Renal cortex interstitium (tissue), 15 donors: ENCODE data around the gene CDK10. TPM values are rescaled to one million over a fixed set of nuclear protein-coding genes. Genes with fewer than 3 reads are reported as not detected.

ENCODE experiments used
- DNase-seq, 11 donors: peaks; one replicate each; pipeline ENCODE4 v3.0.0-alpha.2; 2013; ENCODE audit warnings: low read depth in 9 of 11, low spot score in 4 of 11; ENCODE audit errors: extremely low read depth in 1 of 11
- long read RNA-seq, 16 experiments: transcript quantifications; one replicate each; lab custom pipeline, GENCODE V29; 2026
- polyA plus RNA-seq, 3 donors: library from polyadenylated mRNA; unstranded; fragments of 120-200 nt; gene quantifications; one replicate each; pipeline ENCODE4 v1.2.1, GENCODE V29; 2013; ENCODE audit not compliant: insufficient read length in 3 of 3

The CDK10 gene, protein sequence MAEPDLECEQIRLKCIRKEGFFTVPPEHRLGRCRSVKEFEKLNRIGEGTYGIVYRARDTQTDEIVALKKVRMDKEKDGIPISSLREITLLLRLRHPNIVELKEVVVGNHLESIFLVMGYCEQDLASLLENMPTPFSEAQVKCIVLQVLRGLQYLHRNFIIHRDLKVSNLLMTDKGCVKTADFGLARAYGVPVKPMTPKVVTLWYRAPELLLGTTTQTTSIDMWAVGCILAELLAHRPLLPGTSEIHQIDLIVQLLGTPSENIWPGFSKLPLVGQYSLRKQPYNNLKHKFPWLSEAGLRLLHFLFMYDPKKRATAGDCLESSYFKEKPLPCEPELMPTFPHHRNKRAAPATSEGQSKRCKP
- 100 to 1,000 TPM in 2 of 3 donors, 10 to 100 TPM in 1; 90.3 to 167 (median 127) TPM for polyA plus RNA-seq
- long read RNA-seq, donor 1, partial matches to known transcripts = 0 of 4 reads
- long read RNA-seq, donor 1, other reads (novel, unspliced or antisense) = 0 of 4 reads
- long read RNA-seq, donor 2, partial matches to known transcripts = 0 of 2 reads
- long read RNA-seq, donor 2, other reads (novel, unspliced or antisense) = 0 of 2 reads
- long read RNA-seq, donor 3, partial matches to known transcripts = 0 of 4 reads
- long read RNA-seq, donor 3, other reads (novel, unspliced or antisense) = 0 of 4 reads
- long read RNA-seq, donor 4, partial matches to known transcripts = 0 of 7 reads
- long read RNA-seq, donor 4, other reads (novel, unspliced or antisense) = 0 of 7 reads
- long read RNA-seq, donor 5 = 0 reads
- long read RNA-seq, donor 6, partial matches to known transcripts = 0 of 4 reads
- long read RNA-seq, donor 6, other reads (novel, unspliced or antisense) = 0 of 4 reads
- long read RNA-seq, donor 7, partial matches to known transcripts = 0 of 6 reads
- long read RNA-seq, donor 7, other reads (novel, unspliced or antisense) = 0 of 6 reads
- long read RNA-seq, donor 8 = 0 reads
- long read RNA-seq, donor 9, transcript CDK10-202 (13 exons, 1,798 nt) = major isoform, 6 of 8 reads
- long read RNA-seq, donor 9, partial matches to known transcripts = 0 of 8 reads
- long read RNA-seq, donor 9, other reads (novel, unspliced or antisense) = 0 of 8 reads
- long read RNA-seq, donor 10, transcript CDK10-202 (13 exons, 1,798 nt) = major isoform, 5 of 7 reads
- long read RNA-seq, donor 10, partial matches to known transcripts = 0 of 7 reads
- long read RNA-seq, donor 10, other reads (novel, unspliced or antisense) = 0 of 7 reads
- long read RNA-seq, donor 11, transcript CDK10-202 (13 exons, 1,798 nt) = major isoform, 7 of 11 reads
- long read RNA-seq, donor 11, partial matches to known transcripts = 0 of 11 reads
- long read RNA-seq, donor 11, other reads (novel, unspliced or antisense) = 0 of 11 reads
- long read RNA-seq, donor 12, partial matches to known transcripts = 15 of 20 reads
- long read RNA-seq, donor 12, other reads (novel, unspliced or antisense) = 0 of 20 reads
- long read RNA-seq, donor 13 = 0 reads
- long read RNA-seq, donor 14, partial matches to known transcripts = 6 of 8 reads
- long read RNA-seq, donor 14, other reads (novel, unspliced or antisense) = 0 of 8 reads
- long read RNA-seq, donor 15, partial matches to known transcripts = 0 of 3 reads
- long read RNA-seq, donor 15, other reads (novel, unspliced or antisense) = 0 of 3 reads
- long read RNA-seq, donor 16, transcript CDK10-202 (13 exons, 1,798 nt) = major isoform, 5 of 28 reads
- long read RNA-seq, donor 16, partial matches to known transcripts = 9 of 28 reads
- long read RNA-seq, donor 16, other reads (novel, unspliced or antisense) = 8 of 28 reads

DNA sequence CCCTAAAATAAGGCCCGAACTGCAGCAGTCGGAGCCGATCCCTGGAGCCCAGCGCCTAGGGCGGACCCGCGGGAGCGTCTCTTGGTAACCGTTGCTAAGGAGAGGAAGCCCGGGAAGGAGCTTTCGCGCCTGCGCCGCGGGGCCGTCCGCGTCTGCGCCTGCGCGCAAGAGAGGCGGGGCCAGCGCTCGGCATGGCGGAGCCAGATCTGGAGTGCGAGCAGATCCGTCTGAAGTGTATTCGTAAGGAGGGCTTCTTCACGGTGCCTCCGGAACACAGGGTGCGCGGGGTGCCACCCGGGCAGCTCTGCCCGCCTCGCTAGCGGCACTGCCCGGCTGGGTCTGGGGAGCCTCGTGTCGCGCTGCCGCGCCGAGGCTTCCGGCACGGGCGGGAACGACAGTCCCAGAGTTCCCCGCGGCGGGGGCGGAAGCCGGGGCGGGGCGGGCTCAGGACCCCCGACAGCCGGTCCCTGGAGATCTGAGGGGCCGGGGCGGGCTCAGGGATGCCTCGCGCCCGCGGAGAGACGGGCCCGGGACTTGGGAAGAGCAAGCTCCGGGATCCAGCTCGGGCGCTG lies at the start of gene CDK10:
Gene CDK10 (plus strand): TSS at position 170 of the 572 bp plus-strand sequence. CDS start 22 bp downstream, at position 192.
- peak; percentile 64 to 94 (median 86) for DNase-seq

GRCh38 chr16:89637379-89637778 lies 49.1 kb upstream of the CDK10 start:
- DNase-seq = no peak

GRCh38 chr16:89638455-89638854 lies 48.0 kb upstream of the CDK10 start:
- DNase-seq = no peak

DNA sequence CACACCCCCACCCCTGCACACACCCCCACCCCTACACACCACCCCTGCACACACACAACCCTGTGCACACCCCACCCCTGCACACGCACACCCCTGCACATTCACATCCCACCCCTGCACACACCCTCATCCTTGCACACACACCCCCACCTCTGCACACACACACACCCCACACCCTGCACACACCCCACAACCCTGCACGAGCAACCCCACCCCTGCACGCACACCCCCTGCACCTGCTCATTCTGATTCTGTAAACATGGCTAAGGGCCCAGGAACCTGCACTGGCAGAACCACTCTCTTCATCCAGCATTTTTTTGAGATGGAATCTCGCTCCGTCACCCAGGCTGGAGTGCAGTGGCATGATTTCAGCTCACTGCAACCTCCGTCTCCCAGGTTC lies 47.1 kb upstream of the CDK10 start:
- DNase-seq = no peak

DNA sequence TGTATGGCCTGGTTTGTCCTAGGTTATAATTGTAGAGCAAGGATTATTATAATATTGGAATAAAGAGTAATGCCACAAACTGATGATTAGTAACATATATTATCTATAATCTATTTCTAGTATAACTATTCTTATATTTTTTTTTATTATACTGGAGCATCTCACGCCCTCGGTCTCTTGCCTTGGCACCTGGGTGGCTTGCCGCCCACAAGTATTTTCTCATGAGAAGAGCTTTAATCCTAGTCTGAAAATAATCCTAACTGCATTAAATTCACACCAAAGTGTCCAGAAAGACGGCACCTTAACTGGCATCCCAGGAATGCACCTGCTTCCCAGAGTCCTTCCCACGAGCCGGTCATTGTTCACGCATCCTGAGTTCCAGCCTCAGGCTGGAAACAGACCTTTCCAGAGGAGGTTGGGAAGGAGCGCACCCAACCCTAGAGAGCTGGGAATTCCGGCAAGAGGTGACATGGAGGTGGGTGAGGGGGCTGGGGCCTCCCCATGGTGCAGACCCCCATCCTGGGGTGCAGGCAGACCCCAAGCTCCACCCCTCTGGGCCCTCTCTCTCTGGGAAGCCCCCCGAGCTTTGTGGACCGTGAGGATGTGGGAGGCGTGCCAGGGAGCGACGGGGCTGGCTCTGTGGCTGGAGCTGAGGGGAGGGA lies 44.9 kb upstream of the CDK10 start:
- no peak for DNase-seq

DNA sequence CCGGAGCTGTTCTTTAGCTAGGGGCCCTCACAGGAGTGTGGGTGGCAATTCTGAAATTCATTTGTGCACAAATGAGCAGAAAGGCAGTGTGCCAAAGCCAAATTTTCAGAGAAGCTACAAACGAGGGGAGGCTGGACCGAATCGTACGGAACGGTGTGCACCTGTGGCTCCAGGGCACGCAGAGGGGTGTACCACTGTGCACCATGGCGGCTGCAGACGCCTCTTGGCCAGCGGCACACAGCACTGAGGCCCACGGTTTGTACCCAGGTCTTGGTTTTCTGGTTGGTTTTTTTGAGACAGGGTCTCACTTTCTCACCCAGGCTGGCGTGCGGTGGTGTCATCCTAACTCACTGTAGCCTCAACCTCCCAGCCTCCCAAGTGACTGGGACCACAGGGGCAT lies 43.9 kb upstream of the CDK10 start:
- no peak for DNase-seq

DNA sequence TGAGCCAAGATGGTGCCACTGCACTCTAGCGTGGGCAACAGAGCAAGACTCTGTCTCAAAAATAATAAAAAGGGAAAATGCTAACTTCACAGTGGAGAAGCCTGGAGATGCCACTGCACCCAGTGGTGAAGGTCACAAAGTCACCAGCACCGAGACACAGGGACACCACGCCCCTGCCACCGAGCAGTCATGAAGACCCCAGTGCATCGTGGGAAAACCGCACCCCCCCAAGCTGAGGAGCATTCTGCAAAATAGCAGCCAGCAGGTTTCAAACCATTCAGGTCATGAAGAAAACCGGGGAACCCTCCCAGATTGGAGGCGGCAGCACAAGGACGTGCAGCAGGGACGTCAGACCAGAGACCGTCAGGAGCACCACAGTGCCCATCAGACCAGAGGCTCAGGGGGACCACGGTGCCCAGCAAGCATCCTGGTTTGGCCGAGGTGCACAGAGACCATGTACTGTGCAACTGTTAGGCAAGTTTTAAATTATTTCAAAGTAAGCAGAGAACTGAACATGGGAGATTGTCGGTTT lies 42.7 kb upstream of the CDK10 start:
- DNase-seq = no peak

- DNase-seq = no peak
Observed at GRCh38 chr16:89645122-89645521, 41.4 kb upstream of the CDK10 start.

DNA sequence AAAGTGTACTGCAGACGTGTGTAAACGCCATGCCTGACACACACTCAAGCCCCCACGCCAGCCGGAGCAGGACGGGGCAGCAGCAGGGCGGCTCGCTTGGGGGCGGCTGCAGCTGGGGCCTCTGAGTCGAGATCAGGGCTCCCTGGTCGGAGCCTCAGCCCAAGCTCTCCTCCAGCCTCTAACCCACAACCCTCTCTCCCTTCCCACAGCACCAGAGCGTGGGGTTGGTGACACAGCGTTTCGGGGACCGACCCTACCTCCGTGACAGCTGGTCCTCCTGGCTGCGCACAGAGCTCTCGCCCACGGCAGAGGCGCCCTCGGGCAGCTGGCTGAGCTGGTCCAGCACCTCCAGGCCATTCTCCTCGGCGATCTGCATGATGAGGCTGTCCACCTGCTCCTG lies 40.2 kb upstream of the CDK10 start:
- no peak for DNase-seq

DNA sequence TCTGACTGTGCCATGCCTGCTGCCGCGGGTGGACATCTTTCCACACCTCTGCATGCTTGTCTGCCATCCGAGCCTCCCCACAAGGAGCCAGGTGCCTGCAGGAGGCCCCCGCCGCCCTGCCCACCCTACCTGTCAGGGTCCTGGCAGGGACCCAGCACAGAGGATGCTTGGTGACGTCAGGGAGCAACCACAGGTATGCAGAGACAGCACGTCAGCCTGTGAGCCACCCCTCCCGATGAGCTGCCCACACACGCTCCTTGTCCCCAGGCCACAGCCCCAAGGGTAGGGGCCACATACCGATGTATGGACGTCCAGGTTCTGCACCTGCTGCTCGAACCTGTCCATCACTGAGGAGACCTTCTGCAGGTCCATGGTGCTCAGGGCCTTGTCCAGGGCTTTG lies 39.6 kb upstream of the CDK10 start:
- DNase-seq = no peak

DNA sequence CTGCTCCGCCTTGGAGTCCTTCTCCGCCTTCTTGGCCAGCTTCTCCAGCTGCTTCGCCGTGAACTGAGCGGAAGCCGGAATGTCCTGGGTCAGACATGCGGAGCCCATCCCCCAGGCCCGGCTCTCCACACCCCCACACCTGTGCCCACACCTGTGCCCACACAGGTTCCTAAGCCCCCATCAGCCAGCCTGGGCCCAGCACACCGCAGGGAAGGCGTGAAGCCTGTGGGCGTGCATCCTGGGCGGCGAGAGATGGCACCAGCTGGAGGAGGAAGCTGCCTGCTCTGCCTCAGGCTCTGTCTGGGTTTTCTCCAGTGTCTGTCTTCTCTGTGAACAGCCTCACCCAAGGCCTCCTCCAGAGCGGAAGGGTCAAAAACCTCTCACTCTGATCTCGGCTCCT lies 34.9 kb upstream of the CDK10 start:
- DNase-seq = no peak

- no peak for DNase-seq
Observed at GRCh38 chr16:89653656-89654295, 32.7 kb upstream of the CDK10 start.

DNA sequence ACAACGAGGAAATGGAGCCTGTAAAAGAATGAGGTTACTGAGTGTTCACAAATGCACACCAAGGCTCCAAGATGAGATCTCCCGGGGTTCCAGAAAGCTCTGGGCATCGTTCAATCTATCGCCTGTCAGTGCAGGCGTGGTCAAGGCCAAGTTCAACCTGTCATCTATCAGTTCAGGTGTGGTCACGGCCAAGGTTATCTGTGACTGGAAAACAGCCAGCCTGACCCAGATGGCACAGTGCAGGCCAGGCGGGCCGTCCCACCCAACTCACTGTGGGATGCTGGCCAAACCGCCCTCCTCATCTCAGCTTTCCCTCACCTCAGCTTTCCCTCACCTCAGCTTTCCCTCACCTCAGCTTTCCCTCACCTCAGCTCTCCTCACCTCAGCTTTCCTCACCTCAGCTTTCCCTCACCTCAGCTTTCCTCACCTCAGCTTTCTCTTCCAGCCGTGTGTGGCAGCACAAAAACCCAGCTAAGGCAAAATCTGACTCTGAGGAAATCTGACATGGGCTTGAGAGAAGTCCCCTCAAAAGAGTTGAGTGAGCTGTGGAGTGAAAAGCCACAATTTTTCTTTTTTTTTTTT lies 31.3 kb upstream of the CDK10 start:
- no peak for DNase-seq

DNA sequence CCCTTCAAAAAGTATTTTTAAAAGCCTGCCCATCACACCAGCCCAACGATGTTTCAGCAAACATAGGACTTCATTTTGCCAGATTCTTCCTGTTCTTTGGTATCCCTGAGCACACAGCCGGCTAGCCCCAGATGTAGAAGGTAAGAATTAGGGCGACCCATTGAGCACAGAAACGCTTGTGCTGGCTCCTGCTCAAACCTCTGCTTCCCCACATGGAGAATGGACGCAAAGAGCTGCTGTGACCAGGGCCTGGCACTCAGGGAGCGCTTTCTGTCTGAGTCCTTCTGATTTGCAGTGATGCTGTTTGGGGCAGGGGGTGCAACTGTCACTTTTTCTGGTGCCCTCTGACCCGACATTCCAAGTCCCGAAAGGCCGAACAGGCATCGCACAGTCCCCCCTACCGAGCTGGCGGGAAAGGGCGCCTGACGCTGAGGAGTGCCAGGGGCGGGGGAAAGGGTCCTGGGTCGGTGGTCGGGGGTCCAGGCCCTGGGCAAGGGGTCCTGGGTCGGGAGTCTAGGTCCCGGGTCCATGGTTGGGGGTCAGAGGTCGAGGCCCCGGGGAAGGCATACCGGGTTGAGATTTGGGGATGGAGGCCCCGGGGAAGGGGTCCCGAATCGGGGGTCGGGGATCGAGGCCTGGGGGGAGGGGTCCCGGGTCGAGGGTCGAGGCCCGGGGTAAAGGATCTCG lies 29.9 kb upstream of the CDK10 start:
- no peak for DNase-seq

- peak; percentile 74 to 88 (median 83) for DNase-seq
Observed at GRCh38 chr16:89657442-89658220, 28.9 kb upstream of the CDK10 start, which contains the start of the genes CHMP1A and SPATA33. TSS of gene CHMP1A (minus strand) at chr16:89657708. CDS start at chr16:89657588, 120 bp downstream. TSS of gene SPATA33 (plus strand) at chr16:89657836. CDS start at chr16:89657912, 76 bp downstream.
